Mucosa of descending colon (tissue), 3 donors: ENCODE data around the gene RABEP2. TPM values are rescaled to one million over a fixed set of nuclear protein-coding genes. Genes with fewer than 3 reads are reported as not detected.
A peak's percentile ranks its signal among the peaks of the same experiment; 100 is the strongest.

ENCODE experiments used
- ATAC-seq: fragments of 200-7000 bp; cut with Tn5 transposase; one replicate; pipeline ENCODE4 v1.9.1; 2020; ENCODE audit warnings: mild to moderate bottlenecking, moderate library complexity
- DNase-seq, 3 donors: peaks; one replicate each; pipeline ENCODE4 v3.0.0-alpha.2; 2020
- H3K36me3 ChIP-seq: fragments of 200-600 bp; one replicate; pipeline ENCODE4 v1.8.0; 2021; ENCODE audit warnings: low read depth, mild to moderate bottlenecking
- H3K4me1 ChIP-seq: fragments of 200-600 bp; one replicate; pipeline ENCODE4 v1.8.0; 2021; ENCODE audit warnings: low read depth, mild to moderate bottlenecking
- H3K4me3 ChIP-seq: fragments of 200-600 bp; one replicate; pipeline ENCODE4 v1.8.0; 2021; ENCODE audit warnings: mild to moderate bottlenecking
- H3K9me3 ChIP-seq: fragments of 200-600 bp; one replicate; pipeline ENCODE4 v1.8.0; 2021; ENCODE audit warnings: mild to moderate bottlenecking
- intact Hi-C, 2 donors: fragments of 100-400 bp; cut with DNase I in 1 of 2; cut with micrococcal nuclease in 1 of 2; formaldehyde crosslinking; loops; one replicate each; pipeline versions ENCODE4 v1.11.0 to v1.11.1; 2022; cut with DNase I, micrococcal nuclease
- total RNA-seq, 3 donors: library from RNA; stranded (reverse); fragmentation: NEBNext Ultra II Directional in 2 of 3; extraction: Animal tissue kit (Norgen Biotek cat#: 25700) in 2 of 3; gene quantifications; one replicate each; pipeline versions ENCODE4 v1.2.1 to v1.2.4, GENCODE V29; 2021 to 2023
- TF ChIP-seq, protein P1 (sequence below): fragments of 200-600 bp; IDR thresholded peaks from one replicate; pipeline ENCODE4 v1.8.0; 2022; ENCODE audit warnings: antibody characterized with exemption, mild to moderate bottlenecking
- donor health status: DM: no; HTN: no; CAD: no; lungs with moderate emphysema.
- donor health status: DM: no; HTN: no; CAD: no.
- donor health status: DM: no; HTN: yes; CAD: no.

RABEP2 gene
- total RNA-seq, 3 donors from 2014 or later: 35.1 to 43.2 (median 35.7) TPM

DNA sequence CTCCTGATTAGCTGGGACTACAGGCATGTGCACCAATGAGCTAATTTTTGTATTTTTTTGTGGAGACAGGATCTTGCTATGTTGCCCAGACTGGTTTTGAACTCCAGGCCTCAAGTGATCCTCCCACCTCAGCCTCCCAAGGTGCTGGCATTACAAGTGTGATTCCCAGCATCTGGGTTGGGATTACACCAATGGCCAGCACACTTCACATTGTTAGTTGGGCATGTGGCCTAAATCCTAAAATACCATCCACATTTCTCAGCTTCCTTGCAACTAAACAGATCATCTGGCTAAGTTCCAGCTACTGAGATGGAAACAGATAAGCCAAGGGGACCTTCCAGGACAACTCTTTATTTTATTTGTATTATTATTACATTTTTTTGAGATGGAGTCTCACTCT, 9.9 kb downstream of the RABEP2 start:
- Histone ChIP-seq H3K4me1 (peaks cover 8% of the 10 kb centered on the region), H3K9me3 (no peaks in the 10 kb centered on the region), H3K4me3 (no peak overlapping the region), H3K36me3 (peaks cover 6% of the 10 kb centered on the region)
- TF ChIP-seq, protein P1, sequence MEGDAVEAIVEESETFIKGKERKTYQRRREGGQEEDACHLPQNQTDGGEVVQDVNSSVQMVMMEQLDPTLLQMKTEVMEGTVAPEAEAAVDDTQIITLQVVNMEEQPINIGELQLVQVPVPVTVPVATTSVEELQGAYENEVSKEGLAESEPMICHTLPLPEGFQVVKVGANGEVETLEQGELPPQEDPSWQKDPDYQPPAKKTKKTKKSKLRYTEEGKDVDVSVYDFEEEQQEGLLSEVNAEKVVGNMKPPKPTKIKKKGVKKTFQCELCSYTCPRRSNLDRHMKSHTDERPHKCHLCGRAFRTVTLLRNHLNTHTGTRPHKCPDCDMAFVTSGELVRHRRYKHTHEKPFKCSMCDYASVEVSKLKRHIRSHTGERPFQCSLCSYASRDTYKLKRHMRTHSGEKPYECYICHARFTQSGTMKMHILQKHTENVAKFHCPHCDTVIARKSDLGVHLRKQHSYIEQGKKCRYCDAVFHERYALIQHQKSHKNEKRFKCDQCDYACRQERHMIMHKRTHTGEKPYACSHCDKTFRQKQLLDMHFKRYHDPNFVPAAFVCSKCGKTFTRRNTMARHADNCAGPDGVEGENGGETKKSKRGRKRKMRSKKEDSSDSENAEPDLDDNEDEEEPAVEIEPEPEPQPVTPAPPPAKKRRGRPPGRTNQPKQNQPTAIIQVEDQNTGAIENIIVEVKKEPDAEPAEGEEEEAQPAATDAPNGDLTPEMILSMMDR: no peak
- ATAC-seq (no peak), DNase-seq (no peak)
- intact Hi-C loops: no loop called here

DNA sequence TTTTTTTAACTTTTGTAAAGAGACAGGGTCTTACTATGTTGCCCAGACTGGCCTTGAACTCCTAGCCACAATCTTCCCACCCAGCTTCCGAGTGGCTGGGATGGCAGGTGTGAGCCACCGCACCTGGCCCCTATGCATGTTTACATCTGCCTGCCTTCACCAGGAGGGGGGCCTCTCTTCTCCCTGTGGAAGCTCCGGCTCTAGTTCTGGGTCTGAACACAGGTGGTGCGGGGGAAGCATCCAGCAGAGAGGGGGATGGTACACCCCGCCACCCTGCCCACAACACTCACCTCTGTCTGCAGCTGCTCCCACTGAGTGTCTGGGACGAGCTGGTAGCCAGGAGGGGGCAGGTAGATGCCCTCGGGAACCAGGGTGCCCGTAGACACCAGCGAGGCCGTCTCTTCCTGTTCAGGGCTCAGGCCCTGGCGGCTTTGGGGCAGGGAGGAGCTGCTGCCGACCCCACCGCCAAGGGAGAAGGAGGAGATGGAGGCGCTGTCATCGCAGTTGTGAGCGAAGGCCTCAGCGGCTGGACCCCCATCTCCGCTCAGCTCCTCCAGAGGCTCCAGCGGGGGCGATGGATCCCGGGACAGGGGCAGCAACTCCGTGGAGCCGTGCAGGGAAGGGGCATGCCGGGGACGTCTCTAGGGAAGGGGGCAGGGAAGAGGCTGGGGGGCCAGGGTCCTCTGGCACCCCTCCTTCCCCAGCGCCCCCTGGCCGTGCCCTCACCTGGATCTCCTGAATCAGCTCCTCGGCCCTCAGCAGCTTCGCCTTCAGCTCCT, 10.9 kb downstream of the RABEP2 start:
- H3K4me1 ChIP-seq: peaks cover 8% of the 10 kb centered on the region
- no peaks in the 10 kb centered on the region for H3K9me3 ChIP-seq
- DNase-seq (no peak), ATAC-seq (no peak)
- TF ChIP-seq, protein P1: no peak
- intact Hi-C loops: no loop called here
- no peak overlapping the region for H3K4me3 ChIP-seq
- H3K36me3 ChIP-seq: peaks cover 6% of the 10 kb centered on the region

DNA sequence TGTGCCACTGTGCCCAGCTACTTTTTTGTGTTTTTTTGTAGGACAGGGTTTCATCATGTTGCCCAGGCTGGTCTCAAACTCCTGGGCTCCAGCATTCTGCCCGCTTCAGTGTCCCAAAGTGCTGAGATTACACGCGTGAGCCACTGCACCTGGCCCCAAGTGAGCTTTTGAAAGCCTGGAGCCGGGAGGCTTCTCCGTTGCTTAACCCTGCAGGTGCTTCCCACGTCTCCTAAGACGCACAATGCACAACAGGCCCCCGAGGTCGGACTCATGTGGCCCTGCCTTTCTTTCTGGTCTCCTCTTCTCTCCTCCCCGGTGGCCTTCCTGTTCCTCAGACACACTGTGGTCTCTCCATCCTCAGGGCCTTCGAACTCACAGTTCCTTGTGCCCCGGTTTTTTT, 12.5 kb downstream of the RABEP2 start:
- no peaks in the 10 kb centered on the region for H3K9me3 ChIP-seq
- intact Hi-C loops: no loop called here
- no peak overlapping the region for H3K4me3 ChIP-seq
- no peaks in the 10 kb centered on the region for H3K36me3 ChIP-seq
- no peak for DNase-seq
- TF ChIP-seq, protein P1: no peak
- no peak for ATAC-seq
- peaks cover 8% of the 10 kb centered on the region for H3K4me1 ChIP-seq

DNA sequence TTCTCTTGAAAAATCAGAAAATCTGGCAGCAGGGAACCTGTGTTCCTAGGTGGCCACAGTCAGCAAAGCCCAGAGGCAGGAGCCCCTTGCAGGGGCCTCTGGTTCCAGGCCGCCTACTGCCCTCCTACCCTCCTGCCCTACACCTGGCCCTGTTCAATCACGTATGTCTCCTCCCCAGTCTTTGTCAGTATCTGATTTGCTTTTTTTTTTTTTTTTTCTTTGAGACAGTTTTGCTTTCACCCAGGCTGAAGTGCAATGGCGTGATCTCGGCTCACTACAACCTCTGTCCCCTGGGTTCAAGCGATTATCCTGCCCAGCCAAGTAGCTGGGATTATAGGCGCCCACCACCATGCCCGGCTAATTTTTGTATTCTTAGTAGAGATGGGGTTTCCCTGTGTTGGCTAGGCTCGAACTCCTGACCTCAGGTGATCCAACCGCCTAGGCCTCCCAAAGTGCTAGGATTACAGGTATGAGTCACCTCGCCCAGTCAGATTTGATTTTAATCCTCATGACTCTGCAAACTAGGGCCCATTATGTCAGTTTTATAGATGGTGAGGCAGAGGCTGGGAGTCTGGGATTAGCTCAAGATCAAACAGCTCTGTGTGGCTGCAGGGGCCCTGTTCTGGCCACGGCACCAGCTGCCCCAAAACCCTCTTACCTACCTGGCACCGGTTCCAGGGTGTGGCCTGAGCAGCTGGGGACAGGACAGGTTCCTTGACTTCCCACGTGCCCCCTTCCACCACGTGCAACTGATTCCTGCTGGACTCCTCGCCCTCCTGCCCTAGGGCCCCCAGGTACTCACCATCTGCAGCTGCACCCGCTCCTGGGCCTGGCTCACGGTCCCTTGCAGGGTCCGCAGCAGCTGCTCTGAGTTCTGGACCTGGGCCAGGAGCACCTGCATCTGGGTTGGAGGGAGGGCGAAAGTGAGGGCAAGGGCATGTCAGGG, 14.7 kb downstream of the RABEP2 start:
- TF ChIP-seq, protein P1: no peak
- DNase-seq: peak; percentile 75 to 76 (median 75)
- intact Hi-C loops: no loop called here
- Histone ChIP-seq H3K4me1 (peaks cover 8% of the 10 kb centered on the region), H3K36me3 (no peaks in the 10 kb centered on the region), H3K9me3 (no peaks in the 10 kb centered on the region), H3K4me3 (no peak overlapping the region)
- peak; percentile 88 for ATAC-seq

DNA sequence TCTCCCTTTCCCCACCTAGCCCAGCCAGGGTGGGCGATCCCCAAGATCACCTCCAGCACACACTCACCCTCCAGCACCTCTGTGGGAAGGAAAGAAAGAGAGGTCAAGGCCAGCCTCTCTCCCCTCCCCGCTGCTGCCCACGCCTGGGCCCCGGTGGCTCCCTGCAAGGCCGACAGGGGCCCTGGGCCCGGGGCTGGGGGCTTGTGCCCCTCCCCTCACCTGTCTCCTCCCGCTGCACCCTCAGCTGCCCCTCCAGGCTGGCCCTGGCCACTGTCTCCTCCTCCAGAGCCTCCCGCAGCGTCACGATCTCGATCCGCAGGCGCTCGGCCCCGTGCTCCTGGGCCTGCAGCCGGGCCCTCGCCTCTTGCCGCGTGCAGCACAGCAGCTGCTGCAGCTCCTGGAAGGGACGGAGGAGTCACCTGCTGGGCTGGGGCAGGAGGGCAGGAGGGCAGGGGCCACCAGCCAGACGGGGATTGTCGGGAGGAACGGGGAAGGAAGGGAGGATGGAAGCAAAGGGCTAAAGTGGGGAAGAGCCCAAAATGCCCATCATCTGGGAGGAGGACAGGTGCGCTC, 19.2 kb downstream of the RABEP2 start:
- ATAC-seq (no peak), DNase-seq (no peak)
- TF ChIP-seq, protein P1: no peak
- Histone ChIP-seq H3K4me3 (no peak overlapping the region), H3K36me3 (no peaks in the 10 kb centered on the region), H3K4me1 (peaks cover 4% of the 10 kb centered on the region), H3K9me3 (no peaks in the 10 kb centered on the region)
- intact Hi-C loops: no loop called here
